ENCODE results near the gene SUN5. TPM values are rescaled to one million over a fixed set of nuclear protein-coding genes. Genes with fewer than 3 reads are reported as not detected.

Gene SUN5
- total and polyA plus RNA-seq, 11 donors, result not detected

DNA sequence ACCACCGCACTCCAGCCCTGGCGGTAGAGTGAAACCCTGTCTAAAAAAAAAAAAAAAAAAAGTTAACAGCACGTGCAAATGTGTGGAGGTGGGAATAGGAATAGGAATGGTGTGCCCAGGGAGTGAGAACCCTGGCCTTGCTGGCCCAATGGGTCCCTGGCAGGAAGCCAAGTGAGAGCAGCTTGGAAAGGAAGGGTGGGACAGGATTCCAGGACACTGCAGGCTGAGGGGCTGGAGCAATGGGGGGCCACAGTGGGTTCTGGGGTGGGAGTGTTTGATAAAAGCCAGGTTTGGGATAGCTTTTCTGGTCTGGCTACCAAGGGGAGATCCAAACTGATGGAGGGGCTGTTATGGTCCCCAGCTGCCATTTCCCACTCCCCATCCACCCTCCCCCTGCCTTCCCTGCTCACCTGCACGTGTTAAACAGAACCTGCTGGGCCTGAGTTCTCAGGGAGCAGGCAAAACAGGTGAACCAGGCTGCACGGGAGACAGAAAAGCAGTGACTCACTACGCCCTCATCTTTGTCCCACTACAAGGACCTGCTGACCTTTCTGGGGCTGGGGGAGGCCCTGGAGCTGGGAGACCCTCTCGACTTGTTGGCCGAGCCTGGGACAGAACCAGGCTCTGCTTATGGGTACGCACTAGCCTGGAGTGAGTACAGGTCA is 3.3 kb downstream of the SUN5 start:
- intact Hi-C loops (cut with DNase I), result no loop called here
- Histone ChIP-seq H3K4me1 (no peaks in the 10 kb centered on the region), H3K27me3 (peaks cover 0 to 3% (median 0%) of the 10 kb centered on the region in 9 donors), H3K4me3 (no peak overlapping the region), H3K27ac (no peak overlapping the region), H3K9me3 (peaks cover 0 to 8% (median 0%) of the 10 kb centered on the region in 12 donors), H3K36me3 (no peaks in the 10 kb centered on the region)
- ATAC-seq (no peak), DNase-seq (peak in 1 of 5 donors; percentile 12)
- TF ChIP-seq, protein P1, sequence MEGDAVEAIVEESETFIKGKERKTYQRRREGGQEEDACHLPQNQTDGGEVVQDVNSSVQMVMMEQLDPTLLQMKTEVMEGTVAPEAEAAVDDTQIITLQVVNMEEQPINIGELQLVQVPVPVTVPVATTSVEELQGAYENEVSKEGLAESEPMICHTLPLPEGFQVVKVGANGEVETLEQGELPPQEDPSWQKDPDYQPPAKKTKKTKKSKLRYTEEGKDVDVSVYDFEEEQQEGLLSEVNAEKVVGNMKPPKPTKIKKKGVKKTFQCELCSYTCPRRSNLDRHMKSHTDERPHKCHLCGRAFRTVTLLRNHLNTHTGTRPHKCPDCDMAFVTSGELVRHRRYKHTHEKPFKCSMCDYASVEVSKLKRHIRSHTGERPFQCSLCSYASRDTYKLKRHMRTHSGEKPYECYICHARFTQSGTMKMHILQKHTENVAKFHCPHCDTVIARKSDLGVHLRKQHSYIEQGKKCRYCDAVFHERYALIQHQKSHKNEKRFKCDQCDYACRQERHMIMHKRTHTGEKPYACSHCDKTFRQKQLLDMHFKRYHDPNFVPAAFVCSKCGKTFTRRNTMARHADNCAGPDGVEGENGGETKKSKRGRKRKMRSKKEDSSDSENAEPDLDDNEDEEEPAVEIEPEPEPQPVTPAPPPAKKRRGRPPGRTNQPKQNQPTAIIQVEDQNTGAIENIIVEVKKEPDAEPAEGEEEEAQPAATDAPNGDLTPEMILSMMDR (IDR thresholded peaks at IDR 0.05), result no peak
- TF ChIP-seq POLR2A (IDR thresholded peaks at IDR 0.05), result no peak
- 59 to 75% (median 68%) methylated on average over 9 of the region's 9 CpGs for WGBS, 4 donors

GRCh38 chr20:32999603-33000250 is 4.5 kb downstream of the SUN5 start:
- Histone ChIP-seq H3K4me1 (no peaks in the 10 kb centered on the region), H3K4me3 (no peak overlapping the region), H3K27me3 (peaks cover 0 to 3% (median 0%) of the 10 kb centered on the region in 9 donors), H3K27ac (no peak overlapping the region), H3K36me3 (no peaks in the 10 kb centered on the region), H3K9me3 (peaks cover 0 to 11% (median under 1%) of the 10 kb centered on the region in 12 donors)
- TF ChIP-seq, protein P1 (IDR thresholded peaks at IDR 0.05), result no peak
- TF ChIP-seq POLR2A (IDR thresholded peaks at IDR 0.05), result no peak
- intact Hi-C loops (cut with DNase I), result no loop called here
- peak in 1 of 5 donors; percentile 22 for DNase-seq
- ATAC-seq, result no peak
- WGBS, 4 donors, result 62 to 76% (median 67%) methylated on average over 8 to 9 of the region's 9 CpGs

DNA sequence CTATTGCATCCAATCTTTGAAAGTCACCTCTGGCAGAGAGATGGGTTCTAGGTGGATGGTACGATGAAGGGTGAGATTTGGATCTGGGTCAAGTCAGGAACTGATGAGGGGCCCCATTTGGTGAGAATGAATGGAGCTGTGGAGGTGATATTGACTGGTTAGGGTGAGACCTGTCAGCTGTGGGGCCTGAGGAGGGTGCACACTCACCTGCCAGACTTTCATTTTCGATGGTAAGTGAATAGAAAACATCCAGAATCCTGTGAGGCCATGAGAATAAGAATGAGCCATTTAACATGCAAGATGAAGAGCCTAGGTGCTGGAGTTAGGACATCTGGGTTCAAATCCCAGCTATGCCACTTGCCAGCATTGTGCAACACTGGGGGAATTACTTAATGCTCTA is 6.8 kb downstream of the SUN5 start:
- H3K27me3 ChIP-seq, result peaks cover 0 to 3% (median 0%) of the 10 kb centered on the region in 9 donors
- WGBS, 4 donors, result 70 to 83% (median 77%) methylated on average over 2 of the region's 2 CpGs
- no peak overlapping the region for H3K27ac ChIP-seq
- TF ChIP-seq, protein P1 (IDR thresholded peaks at IDR 0.05), result no peak
- TF ChIP-seq POLR2A (IDR thresholded peaks at IDR 0.05), result no peak
- peaks cover 0 to 11% (median 0%) of the 10 kb centered on the region in 12 donors for H3K9me3 ChIP-seq
- ATAC-seq, result no peak
- H3K36me3 ChIP-seq, result no peaks in the 10 kb centered on the region
- H3K4me1 ChIP-seq, result no peaks in the 10 kb centered on the region
- no peak overlapping the region for H3K4me3 ChIP-seq
- DNase-seq, result no peak
- intact Hi-C loops (cut with DNase I), result no loop called here

DNA sequence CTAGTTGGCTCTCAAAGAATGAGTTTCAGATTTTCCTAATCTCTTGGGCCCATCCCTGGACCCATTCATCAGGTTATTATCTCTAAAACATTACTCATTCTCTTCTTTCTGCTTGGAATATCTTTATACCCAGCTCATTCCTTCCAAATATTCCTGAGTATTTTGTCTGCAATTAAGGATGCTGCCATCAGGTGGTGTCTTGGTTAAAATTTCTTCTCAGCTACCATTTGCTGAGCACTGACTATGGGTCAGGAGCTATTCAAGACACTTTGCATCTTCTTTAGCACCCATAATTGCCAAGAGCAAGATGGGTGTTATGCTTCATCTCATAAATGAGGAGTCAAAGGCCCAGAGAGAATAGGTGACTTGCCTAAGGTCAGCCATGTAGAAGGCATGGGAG is 8.4 kb downstream of the SUN5 start:
- TF ChIP-seq POLR2A (IDR thresholded peaks at IDR 0.05), result no peak
- TF ChIP-seq, protein P1 (IDR thresholded peaks at IDR 0.05), result no peak
- Histone ChIP-seq H3K27ac (no peak overlapping the region), H3K4me3 (no peak overlapping the region), H3K27me3 (peaks cover 0 to 3% (median 0%) of the 10 kb centered on the region in 9 donors), H3K9me3 (peaks cover 0 to 11% (median 0%) of the 10 kb centered on the region in 12 donors), H3K36me3 (no peaks in the 10 kb centered on the region), H3K4me1 (no peaks in the 10 kb centered on the region)
- no peak for DNase-seq
- ATAC-seq, result no peak
- intact Hi-C loops (cut with DNase I), result no loop called here
